Measurements from ENCODE around the gene CHN2.

The CHN2 gene

DNA sequence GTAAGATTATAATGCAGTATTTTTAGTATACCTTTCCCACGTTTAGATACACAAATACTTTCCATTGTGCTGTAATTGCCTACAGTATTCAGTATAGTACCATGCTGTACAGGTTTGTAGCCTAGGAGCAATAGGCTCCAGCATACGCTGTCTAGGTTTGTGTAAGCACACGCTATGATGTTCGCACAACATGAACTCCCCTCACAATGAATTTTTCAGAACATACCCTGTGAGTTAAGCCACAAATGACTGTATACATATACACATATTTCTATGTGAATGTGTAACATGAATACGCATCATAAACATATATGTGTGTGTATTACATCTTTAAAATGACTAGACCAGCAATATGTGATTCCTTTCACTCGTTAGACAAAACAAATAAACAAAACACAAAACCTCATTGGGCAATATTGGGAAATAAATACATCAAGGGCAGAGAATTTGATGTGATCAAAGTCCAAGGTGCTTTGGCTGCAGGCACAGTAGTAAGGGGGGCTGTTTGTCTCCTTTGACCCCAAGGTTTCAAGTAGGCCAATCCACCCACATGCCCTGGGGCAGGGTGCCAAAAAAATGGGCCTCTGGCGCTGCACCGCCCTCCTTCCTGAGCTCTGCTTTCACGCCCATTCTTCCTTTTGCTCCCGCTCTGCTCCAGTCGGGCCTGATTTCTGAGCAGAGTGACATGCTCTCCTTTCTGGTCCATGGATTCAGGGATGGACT lies 33.9 kb downstream of the CHN2 start:
- DNase-seq: no peak

DNA sequence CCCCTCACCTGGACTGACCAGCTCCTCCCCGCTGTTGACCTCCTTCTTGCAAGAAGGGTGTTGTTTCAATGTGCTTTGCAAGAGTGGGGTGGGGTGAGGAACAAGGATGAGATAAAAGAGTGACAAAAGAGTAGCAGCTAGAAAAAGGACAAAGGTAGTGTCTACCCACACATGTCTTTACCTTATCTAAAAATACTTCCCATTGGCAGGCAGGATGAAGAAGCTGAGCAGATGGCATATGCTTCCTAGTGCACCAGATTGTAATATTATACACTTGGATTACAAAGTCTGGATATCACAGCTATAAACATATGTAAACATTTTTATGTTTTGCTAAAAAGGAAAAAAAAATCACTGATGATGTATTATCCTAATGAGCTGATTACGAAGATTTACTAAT lies 34.5 kb downstream of the CHN2 start:
- DNase-seq: no peak

DNA sequence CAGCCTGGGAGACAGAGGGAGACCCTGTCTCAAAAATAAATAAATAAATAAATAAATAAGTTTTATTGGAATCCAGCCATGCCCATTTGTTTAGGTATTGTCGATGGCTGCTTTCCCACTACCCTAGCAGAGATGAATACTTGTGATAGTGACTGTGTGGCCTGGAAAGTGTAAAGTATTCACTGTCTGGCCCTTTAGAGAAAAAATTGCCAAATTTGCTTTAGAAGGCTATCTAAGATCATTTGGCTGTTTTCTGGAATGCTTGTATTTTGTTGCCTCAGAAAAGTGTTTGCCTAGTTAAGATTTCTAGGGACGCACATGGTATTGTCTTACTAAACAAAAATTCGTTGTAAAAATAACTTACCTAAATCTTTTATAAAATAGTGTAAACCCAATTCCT lies 35.4 kb downstream of the CHN2 start:
- DNase-seq: no peak

DNA sequence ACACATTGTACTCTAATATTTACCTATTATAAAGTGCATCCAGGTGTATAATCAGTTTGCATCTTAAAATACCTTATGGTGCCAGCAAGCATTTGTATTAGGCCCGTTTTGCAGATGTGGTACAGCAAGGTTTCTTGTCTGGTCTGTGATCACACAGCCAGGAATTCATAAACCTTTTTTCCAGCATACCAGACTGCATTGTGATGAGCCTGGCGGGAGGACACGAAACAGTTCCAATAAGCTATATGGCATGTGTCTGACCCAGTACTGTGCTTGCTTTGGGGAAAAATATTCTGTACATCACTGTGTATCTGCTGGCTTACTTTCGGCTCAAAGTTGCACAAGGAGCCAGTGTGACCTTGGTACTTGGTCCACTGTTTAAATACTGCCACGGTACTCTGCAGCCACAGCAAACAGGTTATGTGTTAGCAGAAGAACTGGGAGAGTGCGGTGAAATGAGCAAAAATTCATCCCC lies 36.3 kb downstream of the CHN2 start:
- DNase-seq: no peak

DNA sequence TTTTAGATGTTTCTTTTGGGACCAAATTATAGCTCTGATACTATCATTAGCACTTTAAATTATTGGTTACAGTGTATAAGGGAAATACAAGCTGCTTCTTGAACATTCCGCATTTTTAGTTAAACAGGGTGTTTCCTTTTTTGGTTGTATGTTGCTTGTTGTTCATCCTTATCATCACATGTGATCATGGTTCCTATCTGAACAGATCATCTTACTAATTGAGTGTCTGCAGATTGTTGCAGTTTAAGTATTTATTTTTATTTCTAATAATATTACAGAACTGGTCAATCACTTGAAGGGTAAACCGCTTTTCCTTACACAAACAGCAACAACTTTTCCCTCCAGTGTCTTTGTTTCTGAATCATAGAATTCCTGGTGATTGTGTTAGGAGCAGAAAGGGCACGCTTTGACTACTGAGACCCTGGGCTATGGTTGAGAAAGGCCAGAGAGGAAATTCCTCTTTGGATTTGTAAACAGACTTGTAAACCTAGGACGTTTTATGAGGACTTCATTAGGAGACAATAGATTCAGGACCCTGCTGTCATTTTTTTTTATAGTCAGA lies 37.2 kb downstream of the CHN2 start:
- DNase-seq: no peak

DNA sequence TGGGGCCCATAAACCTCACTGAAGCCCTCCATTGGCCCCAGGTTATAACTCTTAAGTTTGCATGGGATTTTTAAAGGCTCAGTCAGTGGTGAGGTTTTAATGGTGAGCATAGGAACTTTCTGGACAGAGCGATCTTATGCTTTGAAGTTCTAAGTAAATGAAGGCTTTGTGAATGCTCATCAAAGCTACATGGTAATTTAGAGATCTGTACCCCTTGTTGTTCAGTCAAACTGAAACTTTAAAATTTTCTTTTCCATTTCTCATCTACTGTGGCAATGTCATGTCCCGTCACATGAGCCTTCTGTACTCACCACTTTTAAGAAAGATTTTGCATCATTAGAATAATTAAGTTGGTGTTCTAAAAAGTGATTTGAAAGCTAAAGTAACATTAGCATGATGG lies 39.9 kb downstream of the CHN2 start:
- no peak for DNase-seq

DNA sequence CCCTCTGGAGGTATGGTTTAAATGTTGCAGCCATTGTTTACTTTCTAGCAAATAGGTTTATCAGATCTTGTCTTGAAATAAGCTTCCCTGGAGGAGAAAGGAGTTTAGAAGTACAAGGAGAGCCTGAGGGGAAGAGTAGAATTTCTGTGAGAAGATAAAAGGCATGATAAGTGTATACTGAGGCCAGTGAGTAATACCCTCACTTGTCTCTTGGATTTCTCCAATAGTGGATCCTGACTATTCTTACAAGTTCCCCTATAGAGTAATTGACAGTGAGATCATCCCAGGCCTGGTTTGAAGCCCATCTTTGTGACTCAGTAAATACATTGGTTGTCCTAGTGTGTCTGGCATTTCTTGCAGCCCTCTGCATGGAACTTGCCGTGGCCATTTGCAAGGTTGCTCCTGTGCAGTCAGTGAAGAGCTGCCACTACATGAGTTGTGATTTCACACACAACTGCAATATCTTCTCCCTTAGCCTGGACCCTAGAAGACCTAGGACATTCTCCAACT lies 41.6 kb downstream of the CHN2 start:
- no peak for DNase-seq

DNA sequence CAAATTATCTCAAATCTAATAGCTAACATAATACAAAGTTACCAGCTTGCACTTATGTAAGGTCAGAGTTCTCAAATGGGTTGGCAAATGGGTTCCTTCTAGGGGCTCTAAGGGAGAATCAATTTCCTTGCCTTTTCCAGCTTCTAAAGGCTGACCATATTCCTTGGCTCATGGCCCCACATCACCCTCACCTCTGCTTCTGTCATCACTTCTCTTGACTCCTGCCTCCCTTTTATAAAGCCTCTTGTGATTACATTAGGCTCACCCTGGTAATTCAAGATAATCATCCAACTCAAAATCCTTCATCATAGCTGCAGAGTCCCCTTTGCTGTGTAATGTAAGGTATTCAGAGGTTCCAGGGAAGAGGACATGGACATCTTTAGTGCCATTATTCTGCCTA lies 42.1 kb downstream of the CHN2 start:
- no peak for DNase-seq

DNA sequence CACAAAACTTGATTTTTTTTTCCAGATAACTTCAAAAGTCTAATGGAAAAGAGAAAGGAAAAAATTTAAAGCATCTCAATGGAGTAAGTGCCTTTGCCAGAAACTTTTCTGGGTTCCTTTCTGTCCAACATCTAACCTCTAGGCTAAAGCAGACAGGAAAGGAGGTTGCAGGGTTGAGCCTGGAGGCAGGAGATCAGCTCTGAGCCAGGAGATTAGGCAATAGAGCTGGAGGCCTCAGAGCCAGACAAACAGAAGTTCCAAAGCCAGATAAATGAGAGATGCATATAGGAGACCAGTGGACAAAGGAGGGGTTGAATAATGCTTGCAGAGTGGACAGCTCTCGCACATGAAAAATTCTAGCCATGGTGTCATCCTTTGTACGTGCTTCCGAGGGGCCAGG lies 42.9 kb downstream of the CHN2 start:
- no peak for DNase-seq

DNA sequence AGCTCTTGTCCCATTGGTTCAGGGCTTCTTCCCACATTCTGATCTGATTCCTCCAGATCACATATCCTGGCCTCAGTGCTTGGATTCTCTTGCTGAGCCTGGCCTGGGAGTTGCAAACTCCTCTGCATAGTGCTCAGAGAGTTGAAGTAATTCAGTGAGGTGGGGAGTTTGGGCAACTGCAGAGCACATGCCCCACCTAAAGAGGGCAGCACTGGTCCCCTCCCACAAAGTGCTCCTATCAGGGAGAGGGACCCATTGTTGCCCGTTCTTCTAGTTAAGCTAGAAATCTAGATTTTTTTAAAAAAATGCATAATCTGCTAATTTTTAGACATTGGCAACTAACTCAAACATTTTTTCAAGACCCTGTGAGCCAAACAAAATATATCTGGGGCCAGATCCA lies 45.1 kb downstream of the CHN2 start:
- DNase-seq: peak; percentile 51 to 67 (median 58)

DNA sequence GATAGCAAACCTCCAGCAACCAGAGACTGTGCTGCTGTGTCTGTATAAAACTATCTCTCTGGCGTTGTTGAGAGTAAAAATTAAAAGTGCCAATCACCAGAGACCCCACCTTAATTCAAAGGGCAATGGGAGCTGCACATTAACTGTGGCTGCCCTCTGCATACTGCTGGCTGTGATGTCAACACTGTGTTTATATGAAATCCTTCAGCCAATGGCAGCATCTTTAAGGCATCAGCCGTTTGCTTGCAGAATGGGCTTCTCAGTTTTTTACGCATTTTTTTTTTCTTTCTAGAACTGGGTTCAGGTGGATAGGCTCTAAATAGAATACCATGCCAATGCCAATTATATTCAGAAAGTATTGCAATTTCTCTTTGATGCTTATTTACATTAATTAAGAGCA lies 47.7 kb downstream of the CHN2 start:
- DNase-seq: no peak

DNA sequence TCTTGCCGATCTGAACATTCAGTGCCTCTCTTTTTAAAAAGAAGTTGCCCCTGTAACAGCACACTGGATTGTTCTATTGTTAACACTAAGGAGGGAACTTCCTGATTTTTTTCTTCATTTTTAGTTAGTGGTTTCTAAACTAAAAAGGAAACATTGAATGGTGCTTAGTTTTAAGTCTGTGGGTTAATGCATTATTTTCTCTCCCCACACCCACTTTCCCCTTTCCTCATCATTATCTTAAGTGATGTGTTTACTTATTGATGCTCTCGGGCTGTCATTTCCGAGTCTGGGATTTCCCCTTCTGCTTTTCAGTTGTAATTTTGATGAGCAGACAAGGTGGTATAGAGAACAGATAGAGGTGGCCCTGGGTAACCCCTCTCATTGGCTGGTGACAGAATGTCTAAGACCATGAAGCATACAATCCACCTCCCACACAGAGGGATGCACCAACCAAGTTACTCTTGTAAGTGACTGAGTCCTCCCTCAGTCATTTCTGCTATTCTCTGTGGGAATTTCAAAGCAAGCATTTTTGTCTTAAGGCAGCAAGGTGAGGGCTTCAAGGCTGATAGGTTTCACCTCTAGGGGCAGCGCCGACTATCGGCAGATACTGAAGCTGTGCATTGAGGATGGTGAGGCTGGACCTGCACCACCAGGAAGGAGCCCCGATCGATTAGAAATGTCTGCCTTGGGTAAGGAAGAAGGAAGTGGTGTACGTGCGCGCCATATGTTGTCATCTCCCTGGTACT lies 49.5 kb downstream of the CHN2 start:
- peak; percentile 29 to 85 (median 54) for DNase-seq

DNA sequence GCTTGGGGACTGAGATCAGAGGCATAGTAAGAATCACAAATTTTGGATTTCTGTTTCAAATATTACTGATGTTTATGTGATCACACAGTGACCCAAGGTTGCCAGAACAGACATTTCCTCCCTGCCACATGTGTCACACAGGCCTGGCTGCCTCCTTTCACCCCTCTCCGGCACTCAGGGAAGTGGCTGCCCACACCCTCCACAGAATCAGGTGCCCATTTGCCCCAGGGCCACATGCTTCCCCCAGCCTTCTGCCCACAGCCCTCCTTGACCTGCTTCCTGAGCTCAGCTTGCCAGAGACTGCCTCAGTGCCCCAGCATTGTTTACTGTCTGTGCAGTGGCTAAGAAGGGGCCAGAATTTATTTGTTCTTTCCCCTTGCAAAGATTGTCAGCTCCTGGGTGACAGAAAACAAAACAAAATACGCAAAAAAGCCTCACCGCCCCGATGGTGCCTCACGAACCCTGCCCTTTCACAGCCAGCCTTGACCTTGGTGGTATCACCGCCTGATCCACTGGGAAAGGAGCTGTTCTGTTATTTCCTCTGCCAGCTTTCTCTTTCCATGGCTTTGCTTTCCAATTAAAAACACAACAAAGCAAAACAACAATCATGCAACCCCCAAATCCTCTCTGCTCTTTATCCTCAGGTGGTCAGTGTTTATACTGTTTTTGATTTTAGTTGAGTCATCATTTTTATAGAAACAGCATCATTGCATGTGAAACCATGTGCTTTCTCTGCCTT lies 52.8 kb downstream of the CHN2 start:
- peak; percentile 46 to 75 (median 52) for DNase-seq

DNA sequence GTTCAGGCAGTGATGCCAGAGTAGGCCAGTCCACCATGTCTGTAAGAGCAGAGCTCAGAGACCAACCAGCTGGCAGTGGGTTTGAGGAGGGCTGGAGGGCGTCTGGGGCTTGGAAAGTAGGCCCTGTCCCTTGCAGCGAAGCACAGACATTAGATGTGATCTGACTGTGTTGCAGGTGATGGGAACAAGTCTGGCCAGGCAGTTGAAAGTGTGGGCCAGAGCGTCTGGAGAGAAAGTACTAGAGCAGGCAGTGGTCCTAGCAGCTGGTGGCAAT lies 53.3 kb downstream of the CHN2 start:
- no peak for DNase-seq

DNA sequence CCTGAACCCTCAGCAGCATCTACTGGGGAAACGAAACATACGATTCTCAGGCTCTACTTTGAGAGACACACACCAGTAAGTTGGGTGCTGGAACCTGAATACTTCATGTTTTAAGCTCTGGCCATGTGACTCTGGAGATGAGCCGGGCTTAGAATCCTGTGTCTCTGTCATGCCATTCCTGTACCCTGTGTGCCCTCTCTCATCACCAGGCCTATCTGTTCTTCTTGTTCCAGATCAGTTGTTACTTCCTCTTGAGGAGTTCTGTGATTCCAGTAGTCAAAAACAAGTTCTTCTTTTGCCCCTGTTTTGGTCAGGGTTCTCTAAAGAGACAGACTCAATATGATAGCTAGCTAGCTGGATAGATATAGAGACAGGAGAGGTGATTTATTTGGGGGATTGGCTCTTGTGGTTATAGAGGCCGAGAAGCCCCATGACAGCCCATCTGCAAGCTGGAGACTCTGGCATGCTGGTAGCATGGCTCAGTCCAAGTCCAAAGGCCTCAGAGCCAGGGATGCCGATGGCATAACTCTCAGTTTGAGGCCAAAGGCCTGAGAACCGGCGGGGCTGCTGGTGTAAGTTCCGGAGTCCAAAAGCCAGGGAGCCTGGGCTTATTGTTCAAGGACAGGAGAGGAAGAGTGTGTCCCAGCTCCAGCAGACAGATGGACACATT lies 54.3 kb downstream of the CHN2 start:
- peak; percentile 65 to 83 (median 68) for DNase-seq

DNA sequence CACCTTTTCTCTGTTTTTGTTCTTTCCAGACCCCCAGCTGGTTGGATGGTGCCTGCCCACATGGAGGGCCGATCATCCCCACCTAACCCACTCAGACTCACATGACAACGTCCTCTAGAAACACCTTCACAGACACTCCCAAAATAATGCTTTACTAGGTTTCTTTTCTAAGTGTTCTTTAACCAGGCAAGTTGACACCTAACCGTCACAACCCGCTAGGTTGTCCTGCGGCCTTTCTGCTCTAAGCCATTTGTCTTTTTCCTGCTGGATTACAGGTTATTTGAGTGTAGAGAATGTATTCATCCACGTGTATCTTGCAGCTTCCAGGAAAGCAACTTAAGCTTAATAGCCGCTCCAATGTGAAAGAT lies 54.8 kb downstream of the CHN2 start:
- DNase-seq: no peak

DNA sequence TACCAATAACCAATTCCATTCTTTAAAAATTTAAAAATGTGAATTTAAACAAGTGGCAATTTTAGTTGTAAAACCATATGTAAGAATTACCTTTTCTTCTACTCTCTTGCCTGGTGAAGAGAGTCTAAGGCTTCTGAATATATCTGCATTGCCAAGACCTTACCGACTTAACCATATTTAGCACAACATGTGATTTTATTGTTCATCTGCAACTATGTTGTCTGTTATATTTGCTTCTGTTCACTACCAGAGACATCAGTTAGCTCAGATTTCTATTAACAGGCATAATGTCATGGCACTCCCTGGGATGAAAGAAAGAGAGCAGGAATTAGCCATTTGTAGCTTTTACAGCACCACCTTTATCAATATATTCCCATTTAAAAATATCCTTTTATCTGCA lies 55.3 kb downstream of the CHN2 start:
- DNase-seq: no peak

DNA sequence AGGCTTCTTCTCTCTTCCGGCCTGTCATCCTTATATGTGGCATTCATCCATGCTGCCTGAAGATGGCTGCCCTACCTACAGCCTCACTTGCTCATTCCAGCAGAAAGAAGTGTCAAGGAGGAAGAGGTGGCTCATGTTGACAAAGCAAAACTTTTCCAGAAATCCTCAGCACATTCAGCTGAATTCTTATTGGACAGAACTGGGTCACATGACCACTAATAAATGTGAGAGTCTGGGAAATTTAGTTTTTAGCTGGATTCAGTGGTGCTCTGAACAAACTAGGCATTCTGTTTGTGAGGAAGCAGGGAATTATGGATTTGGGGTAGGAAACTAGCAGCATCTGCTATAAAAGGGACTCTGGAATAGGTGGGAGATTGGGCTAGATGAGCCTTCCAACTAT lies 58.6 kb downstream of the CHN2 start:
- DNase-seq: no peak

DNA sequence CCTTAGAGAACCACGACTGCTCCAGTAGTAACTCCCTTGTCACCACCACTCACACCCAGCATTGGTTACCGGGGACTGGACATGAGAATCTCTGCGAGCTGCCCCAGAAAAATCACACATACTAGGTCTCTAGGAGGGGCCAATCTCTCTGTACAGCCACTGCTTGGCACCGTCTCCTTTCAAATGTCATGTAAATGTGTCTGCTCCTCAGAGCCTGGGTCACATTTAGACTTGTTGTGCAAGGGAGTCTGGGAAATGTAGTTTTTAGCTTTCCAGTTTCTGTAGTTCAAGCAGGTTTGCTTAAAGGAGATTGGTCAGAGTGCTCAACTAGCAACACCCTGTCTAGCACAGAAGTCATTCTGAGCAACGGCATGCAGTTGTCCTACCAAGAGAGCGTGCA lies 60.0 kb downstream of the CHN2 start:
- DNase-seq: no peak

DNA sequence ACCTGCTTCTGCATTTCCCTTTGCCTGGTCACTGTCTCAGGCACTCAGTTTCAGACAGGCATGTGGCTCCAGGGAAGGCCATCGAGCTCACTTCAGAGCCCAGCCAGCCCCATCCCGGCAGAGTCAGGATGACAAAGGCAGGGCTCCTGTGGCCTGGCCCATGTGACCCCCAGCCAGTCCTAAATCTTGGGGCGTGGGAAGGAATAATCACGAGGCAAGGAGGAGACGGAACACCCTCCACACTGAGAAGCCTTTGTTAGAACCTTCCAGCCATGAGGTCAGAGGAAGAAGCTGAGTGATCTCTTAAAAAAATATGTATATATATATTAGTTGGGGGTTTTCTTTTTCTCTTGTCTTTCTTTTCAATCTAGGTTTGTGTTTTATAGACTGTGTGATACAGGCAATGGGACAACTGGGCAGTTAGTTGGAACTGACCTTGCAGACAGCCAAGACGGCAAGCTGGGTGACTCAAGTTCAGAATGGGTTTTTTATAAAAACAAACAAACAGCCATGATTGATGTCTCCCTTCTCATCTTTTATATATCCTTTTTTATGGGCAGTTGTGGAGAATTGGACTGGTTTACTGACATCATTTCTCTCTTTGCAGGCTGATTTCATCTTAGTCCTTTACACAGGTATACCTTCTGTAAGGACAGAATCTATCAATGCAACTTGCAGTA lies 60.8 kb downstream of the CHN2 start:
- DNase-seq: no peak

DNA sequence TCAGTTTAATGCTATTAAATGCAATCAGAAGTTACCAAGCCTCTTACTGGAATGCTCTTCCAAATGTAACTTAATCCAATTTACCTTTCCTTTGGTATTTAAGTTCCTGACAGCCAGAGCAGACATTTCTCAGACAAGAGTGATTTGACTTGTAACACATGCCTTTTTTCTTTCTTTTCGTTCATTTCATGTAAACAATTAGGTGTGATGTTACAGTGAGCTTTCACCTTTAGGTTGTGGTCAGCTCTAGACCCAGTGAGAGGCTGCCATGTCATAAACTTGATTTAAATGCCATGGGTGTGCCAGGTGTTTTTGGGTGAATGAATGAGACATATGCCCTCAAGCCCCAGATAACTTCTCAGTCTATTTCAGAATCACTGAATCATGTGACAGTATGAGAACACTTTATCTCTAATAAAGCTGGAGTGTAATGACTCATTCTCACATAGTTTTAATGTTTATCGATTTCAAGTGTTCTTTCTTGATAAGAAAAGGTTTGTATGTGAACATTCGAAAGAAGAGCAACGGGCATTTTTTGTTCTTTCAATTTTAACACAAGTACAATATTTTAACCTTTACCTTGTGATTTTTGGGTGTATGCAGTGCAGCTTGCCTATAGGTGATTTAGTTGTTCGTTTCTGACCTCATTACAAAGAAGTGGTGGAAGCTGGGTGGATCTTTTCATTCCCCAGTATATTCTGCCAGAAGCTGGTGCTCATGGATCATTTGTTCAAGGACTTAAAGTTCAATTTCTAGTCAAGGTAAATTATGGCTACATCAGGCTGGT lies 61.5 kb downstream of the CHN2 start:
- no peak for DNase-seq

DNA sequence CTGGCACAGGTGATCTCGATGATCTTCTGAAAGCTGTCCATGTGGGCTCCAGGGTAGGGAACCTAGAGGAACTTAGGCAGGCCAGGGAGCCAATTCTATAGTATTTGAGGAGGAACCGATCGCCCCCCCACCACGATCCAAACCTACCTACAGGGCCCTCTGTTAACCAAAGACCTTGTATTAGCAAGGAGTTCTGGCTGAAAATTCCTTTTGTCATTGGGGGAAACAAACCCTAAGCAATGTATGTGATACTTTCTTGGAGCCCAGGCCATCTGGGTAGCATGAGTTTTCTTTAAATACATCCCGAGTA lies 62.1 kb downstream of the CHN2 start:
- DNase-seq: no peak
